NCI-H128 (cell line): ENCODE results near the gene C1orf210.

Experiments
- DNase-seq: peaks from one replicate; lab custom pipeline; 2025; ENCODE audit not compliant: unreplicated experiment; lab: John Stamatoyannopoulos, UW

C1orf210 gene

GRCh38 chr1:43312663-43313515, 27.5 kb upstream of the C1orf210 start:
- DNase-seq: no peak

GRCh38 chr1:43312212-43312623, 26.8 kb upstream of the C1orf210 start:
- no peak for DNase-seq

GRCh38 chr1:43311521-43311920, 26.1 kb upstream of the C1orf210 start:
- DNase-seq: no peak

GRCh38 chr1:43309405-43310025, 24.1 kb upstream of the C1orf210 start:
- no peak for DNase-seq

- no peak for DNase-seq
Observed at GRCh38 chr1:43308635-43309404, 23.4 kb upstream of the C1orf210 start.

GRCh38 chr1:43307458-43308158, 22.2 kb upstream of the C1orf210 start:
- no peak for DNase-seq

- no peak for DNase-seq
Observed at GRCh38 chr1:43306688-43307457, 21.5 kb upstream of the C1orf210 start.

- DNase-seq: no peak
Observed at GRCh38 chr1:43305926-43306687, 20.7 kb upstream of the C1orf210 start.

GRCh38 chr1:43305461-43305860, 20.1 kb upstream of the C1orf210 start:
- DNase-seq: no peak

GRCh38 chr1:43304771-43305300, 19.5 kb upstream of the C1orf210 start:
- DNase-seq: no peak

- DNase-seq: no peak
Observed at GRCh38 chr1:43304314-43304681, 18.9 kb upstream of the C1orf210 start.

GRCh38 chr1:43303471-43304313, 18.3 kb upstream of the C1orf210 start:
- DNase-seq: no peak

GRCh38 chr1:43302721-43303470, 17.5 kb upstream of the C1orf210 start:
- no peak for DNase-seq

GRCh38 chr1:43302201-43302600, 16.8 kb upstream of the C1orf210 start:
- no peak for DNase-seq

- DNase-seq: no peak
Observed at GRCh38 chr1:43300378-43301094, 15.2 kb upstream of the C1orf210 start, which contains the start of gene TIE1. Gene TIE1 (plus strand): TSS chr1:43300982. CDS start chr1:43301072, 90 bp downstream.

- no peak for DNase-seq
Observed at GRCh38 chr1:43299101-43299500, 13.7 kb upstream of the C1orf210 start.

GRCh38 chr1:43298055-43298454, 12.7 kb upstream of the C1orf210 start:
- no peak for DNase-seq
